ENCODE results near the gene RAB6B. TPM values are rescaled to one million over a fixed set of nuclear protein-coding genes. Genes with fewer than 3 reads are reported as not detected.

Gene RAB6B
- total RNA-seq, 1 donor from 2014 or later, result 1.6 TPM

GRCh38 chr3:133820129-133820528, 75.6 kb downstream of the RAB6B start:
- Histone ChIP-seq H3K36me3 (ENCODE audit: control insufficient read depth in 3 of 3, insufficient read depth in 3 of 3, low read length in 3 of 3) (peaks cover 47 to 69% (median 66%) of the 10 kb centered on the region in 3 donors), H3K9ac (ENCODE audit: low read depth in 1 of 3, low read length in 3 of 3) (no peak overlapping the region), H3K27me3 (ENCODE audit: control insufficient read depth in 3 of 3, insufficient read depth in 3 of 3, low read length in 3 of 3) (no peaks in the 10 kb centered on the region), H3K9me3 (ENCODE audit: control insufficient read depth in 3 of 3, low read length in 3 of 3) (no peaks in the 10 kb centered on the region), H3K27ac (ENCODE audit: low read depth, low read length) (no peak overlapping the region), H3K4me3 (ENCODE audit: low read length in 3 of 3) (no peak overlapping the region), H3K4me1 (ENCODE audit: control insufficient read depth in 3 of 3, insufficient read depth in 3 of 3, low read length in 3 of 3) (peaks cover 0 to 5% (median 0%) of the 10 kb centered on the region in 3 donors)

GRCh38 chr3:133815386-133815785, 80.3 kb downstream of the RAB6B start:
- no peaks in the 10 kb centered on the region for H3K9me3 ChIP-seq (ENCODE audit: control insufficient read depth in 3 of 3, low read length in 3 of 3)
- no peak overlapping the region for H3K4me3 ChIP-seq (ENCODE audit: low read length in 3 of 3)
- peaks cover 16 to 59% (median 49%) of the 10 kb centered on the region in 3 donors for H3K36me3 ChIP-seq (ENCODE audit: control insufficient read depth in 3 of 3, insufficient read depth in 3 of 3, low read length in 3 of 3)
- H3K27me3 ChIP-seq (ENCODE audit: control insufficient read depth in 3 of 3, insufficient read depth in 3 of 3, low read length in 3 of 3), result no peaks in the 10 kb centered on the region
- H3K4me1 ChIP-seq (ENCODE audit: control insufficient read depth in 3 of 3, insufficient read depth in 3 of 3, low read length in 3 of 3), result no peaks in the 10 kb centered on the region
- H3K9ac ChIP-seq (ENCODE audit: low read depth in 1 of 3, low read length in 3 of 3), result no peak overlapping the region
- H3K27ac ChIP-seq (ENCODE audit: low read depth, low read length), result no peak overlapping the region

- no peak overlapping the region for H3K9ac ChIP-seq (ENCODE audit: low read depth in 1 of 3, low read length in 3 of 3)
- H3K27me3 ChIP-seq (ENCODE audit: control insufficient read depth in 3 of 3, insufficient read depth in 3 of 3, low read length in 3 of 3), result no peaks in the 10 kb centered on the region
- no peaks in the 10 kb centered on the region for H3K9me3 ChIP-seq (ENCODE audit: control insufficient read depth in 3 of 3, low read length in 3 of 3)
- no peak overlapping the region for H3K27ac ChIP-seq (ENCODE audit: low read depth, low read length)
- H3K36me3 ChIP-seq (ENCODE audit: control insufficient read depth in 3 of 3, insufficient read depth in 3 of 3, low read length in 3 of 3), result peaks cover 13 to 54% (median 47%) of the 10 kb centered on the region in 3 donors
- no peak overlapping the region for H3K4me3 ChIP-seq (ENCODE audit: low read length in 3 of 3)
- no peaks in the 10 kb centered on the region for H3K4me1 ChIP-seq (ENCODE audit: control insufficient read depth in 3 of 3, insufficient read depth in 3 of 3, low read length in 3 of 3)
These were observed 82.8 kb downstream of the RAB6B start for GRCh38 chr3:133812872-133813271.

GRCh38 chr3:133805702-133806475, 89.8 kb downstream of the RAB6B start, which contains the start of gene SRPRB:
SRPRB (plus strand) TSS chr3:133805815; CDS start chr3:133805849, 34 bp downstream.
- no peaks in the 10 kb centered on the region for H3K9me3 ChIP-seq (ENCODE audit: control insufficient read depth in 3 of 3, low read length in 3 of 3)
- H3K27me3 ChIP-seq (ENCODE audit: control insufficient read depth in 3 of 3, insufficient read depth in 3 of 3, low read length in 3 of 3), result no peaks in the 10 kb centered on the region
- H3K9ac ChIP-seq (ENCODE audit: low read depth in 1 of 3, low read length in 3 of 3), result peak within 1 kb of the TSS; percentile 80 to 88 (median 81)
- peaks cover 0 to 8% (median 6%) of the 10 kb centered on the region in 3 donors for H3K4me1 ChIP-seq (ENCODE audit: control insufficient read depth in 3 of 3, insufficient read depth in 3 of 3, low read length in 3 of 3)
- peaks cover 9 to 15% (median 10%) of the 10 kb centered on the region in 3 donors for H3K36me3 ChIP-seq (ENCODE audit: control insufficient read depth in 3 of 3, insufficient read depth in 3 of 3, low read length in 3 of 3)
- no peak within 1 kb of the TSS for H3K27ac ChIP-seq (ENCODE audit: low read depth, low read length)
- H3K4me3 ChIP-seq (ENCODE audit: low read length in 3 of 3), result peak within 1 kb of the TSS; percentile 84 to 94 (median 94)

GRCh38 chr3:133805384-133805701, 90.3 kb downstream of the RAB6B start:
- peaks cover 0 to 8% (median 6%) of the 10 kb centered on the region in 3 donors for H3K4me1 ChIP-seq (ENCODE audit: control insufficient read depth in 3 of 3, insufficient read depth in 3 of 3, low read length in 3 of 3)
- H3K9ac ChIP-seq (ENCODE audit: low read depth in 1 of 3, low read length in 3 of 3), result peak overlapping the region in 2 of 3 donors; percentile 81 to 88
- H3K4me3 ChIP-seq (ENCODE audit: low read length in 3 of 3), result peak overlapping the region; percentile 84 to 94 (median 94)
- H3K9me3 ChIP-seq (ENCODE audit: control insufficient read depth in 3 of 3, low read length in 3 of 3), result no peaks in the 10 kb centered on the region
- no peaks in the 10 kb centered on the region for H3K27me3 ChIP-seq (ENCODE audit: control insufficient read depth in 3 of 3, insufficient read depth in 3 of 3, low read length in 3 of 3)
- no peak overlapping the region for H3K27ac ChIP-seq (ENCODE audit: low read depth, low read length)
- H3K36me3 ChIP-seq (ENCODE audit: control insufficient read depth in 3 of 3, insufficient read depth in 3 of 3, low read length in 3 of 3), result peaks cover 9 to 11% (median 10%) of the 10 kb centered on the region in 3 donors

- H3K27me3 ChIP-seq (ENCODE audit: control insufficient read depth in 3 of 3, insufficient read depth in 3 of 3, low read length in 3 of 3), result peaks cover 0 to 2% (median 0%) of the 10 kb centered on the region in 3 donors
- H3K4me3 ChIP-seq (ENCODE audit: low read length in 3 of 3), result peak overlapping the region; percentile 84 to 94 (median 94)
- no peaks in the 10 kb centered on the region for H3K9me3 ChIP-seq (ENCODE audit: control insufficient read depth in 3 of 3, low read length in 3 of 3)
- peaks cover 5 to 7% (median 7%) of the 10 kb centered on the region in 3 donors for H3K36me3 ChIP-seq (ENCODE audit: control insufficient read depth in 3 of 3, insufficient read depth in 3 of 3, low read length in 3 of 3)
- H3K9ac ChIP-seq (ENCODE audit: low read depth in 1 of 3, low read length in 3 of 3), result no peak overlapping the region
- peaks cover 0 to 8% (median 6%) of the 10 kb centered on the region in 3 donors for H3K4me1 ChIP-seq (ENCODE audit: control insufficient read depth in 3 of 3, insufficient read depth in 3 of 3, low read length in 3 of 3)
- H3K27ac ChIP-seq (ENCODE audit: low read depth, low read length), result no peak overlapping the region
These were observed 90.8 kb downstream of the RAB6B start for GRCh38 chr3:133804896-133805295.

- H3K27me3 ChIP-seq (ENCODE audit: control insufficient read depth in 3 of 3, insufficient read depth in 3 of 3, low read length in 3 of 3), result peaks cover 0 to 4% (median 0%) of the 10 kb centered on the region in 3 donors
- H3K9ac ChIP-seq (ENCODE audit: low read depth in 1 of 3, low read length in 3 of 3), result no peak overlapping the region
- H3K9me3 ChIP-seq (ENCODE audit: control insufficient read depth in 3 of 3, low read length in 3 of 3), result no peaks in the 10 kb centered on the region
- peaks cover 0 to 8% (median 6%) of the 10 kb centered on the region in 3 donors for H3K4me1 ChIP-seq (ENCODE audit: control insufficient read depth in 3 of 3, insufficient read depth in 3 of 3, low read length in 3 of 3)
- H3K27ac ChIP-seq (ENCODE audit: low read depth, low read length), result no peak overlapping the region
- peaks cover 3 to 5% (median 3%) of the 10 kb centered on the region in 3 donors for H3K36me3 ChIP-seq (ENCODE audit: control insufficient read depth in 3 of 3, insufficient read depth in 3 of 3, low read length in 3 of 3)
- no peak overlapping the region for H3K4me3 ChIP-seq (ENCODE audit: low read length in 3 of 3)
These were observed 92.2 kb downstream of the RAB6B start for GRCh38 chr3:133803469-133803868.

- H3K27ac ChIP-seq (ENCODE audit: low read depth, low read length), result no peak overlapping the region
- no peak overlapping the region for H3K9ac ChIP-seq (ENCODE audit: low read depth in 1 of 3, low read length in 3 of 3)
- H3K27me3 ChIP-seq (ENCODE audit: control insufficient read depth in 3 of 3, insufficient read depth in 3 of 3, low read length in 3 of 3), result peaks cover 0 to 4% (median 0%) of the 10 kb centered on the region in 3 donors
- no peaks in the 10 kb centered on the region for H3K36me3 ChIP-seq (ENCODE audit: control insufficient read depth in 3 of 3, insufficient read depth in 3 of 3, low read length in 3 of 3)
- H3K4me1 ChIP-seq (ENCODE audit: control insufficient read depth in 3 of 3, insufficient read depth in 3 of 3, low read length in 3 of 3), result peaks cover 0 to under 1% (median under 1%) of the 10 kb centered on the region in 3 donors
- H3K4me3 ChIP-seq (ENCODE audit: low read length in 3 of 3), result no peak overlapping the region
- H3K9me3 ChIP-seq (ENCODE audit: control insufficient read depth in 3 of 3, low read length in 3 of 3), result no peaks in the 10 kb centered on the region
These were observed 95.7 kb downstream of the RAB6B start for GRCh38 chr3:133799794-133800585.

- Histone ChIP-seq H3K27me3 (ENCODE audit: control insufficient read depth in 3 of 3, insufficient read depth in 3 of 3, low read length in 3 of 3) (peaks cover 0 to 4% (median 0%) of the 10 kb centered on the region in 3 donors), H3K27ac (ENCODE audit: low read depth, low read length) (no peak overlapping the region), H3K36me3 (ENCODE audit: control insufficient read depth in 3 of 3, insufficient read depth in 3 of 3, low read length in 3 of 3) (no peaks in the 10 kb centered on the region), H3K9me3 (ENCODE audit: control insufficient read depth in 3 of 3, low read length in 3 of 3) (no peaks in the 10 kb centered on the region), H3K4me3 (ENCODE audit: low read length in 3 of 3) (no peak overlapping the region), H3K4me1 (ENCODE audit: control insufficient read depth in 3 of 3, insufficient read depth in 3 of 3, low read length in 3 of 3) (no peaks in the 10 kb centered on the region), H3K9ac (ENCODE audit: low read depth in 1 of 3, low read length in 3 of 3) (no peak overlapping the region)
These were observed 98.1 kb downstream of the RAB6B start for GRCh38 chr3:133797396-133798105.
